Measurements from ENCODE around the gene SFTA2.

The SFTA2 gene

GRCh38 chr6:30889921-30890645 is 41.9 kb downstream of the SFTA2 start:
- DNase-seq = no peak

GRCh38 chr6:30889496-30889885 is 42.5 kb downstream of the SFTA2 start:
- no peak for DNase-seq

GRCh38 chr6:30888816-30889495 is 43.0 kb downstream of the SFTA2 start:
- DNase-seq = no peak

- no peak for DNase-seq
Measured at GRCh38 chr6:30887901-30888815, 43.8 kb downstream of the SFTA2 start.

- DNase-seq = no peak
Measured at GRCh38 chr6:30886897-30887255, 45.1 kb downstream of the SFTA2 start.

GRCh38 chr6:30885999-30886896 is 45.7 kb downstream of the SFTA2 start:
- DNase-seq = no peak

- DNase-seq = no peak
Measured at GRCh38 chr6:30885481-30885998, 46.4 kb downstream of the SFTA2 start.

- DNase-seq = peak in 1 of 2 donors; percentile 9
Measured at GRCh38 chr6:30884521-30885480, 47.2 kb downstream of the SFTA2 start.

- peak in 1 of 2 donors; percentile 20 for DNase-seq
Measured at GRCh38 chr6:30883685-30884520, 48.1 kb downstream of the SFTA2 start, which contains the start of gene DDR1. TSS of gene DDR1 (plus strand) at chr6:30884519. CDS start at chr6:30888730, 4,211 bp downstream.

- DNase-seq = no peak
Measured at GRCh38 chr6:30882759-30883684, 48.9 kb downstream of the SFTA2 start.

- DNase-seq = no peak
Measured at GRCh38 chr6:30882204-30882758, 49.7 kb downstream of the SFTA2 start.

GRCh38 chr6:30881392-30882203 is 50.4 kb downstream of the SFTA2 start:
- DNase-seq = no peak
